Progenitor cell of endocrine pancreas (in vitro differentiated cells): Measurements from ENCODE around the gene TBX4. TPM values are rescaled to one million over a fixed set of nuclear protein-coding genes. Genes with fewer than 3 reads are reported as not detected.
"Not testable (repeated sequence)": the region's sequence is repeated elsewhere in the genome, so short reads cannot be mapped to it uniquely, and the experiment has no call there.

Source experiments
- DNase-seq: peaks from one replicate; pipeline ENCODE4 v3.0.0; 2021; ENCODE audit warnings: low spot score; ENCODE audit not compliant: unreplicated experiment
- H3K27ac Mint-ChIP-seq: 2 replicates; pipeline ENCODE4 v1.8.0; 2021; ENCODE audit warnings: mild to moderate bottlenecking, moderate library complexity, mixed read lengths
- H3K27me3 Mint-ChIP-seq: 2 replicates; pipeline ENCODE4 v1.8.0; 2021; ENCODE audit warnings: mixed read lengths
- H3K36me3 Mint-ChIP-seq: 2 replicates; pipeline ENCODE4 v1.8.0; 2022; ENCODE audit warnings: mixed read lengths; ENCODE audit not compliant: insufficient read depth
- H3K4me1 Mint-ChIP-seq: 2 replicates; pipeline ENCODE4 v1.8.0; 2021; ENCODE audit warnings: low read depth, mixed read lengths
- H3K4me3 Mint-ChIP-seq: 2 replicates; pipeline ENCODE4 v1.8.0; 2021; ENCODE audit warnings: low read depth, mild to moderate bottlenecking, moderate library complexity, mixed read lengths
- H3K9me3 Mint-ChIP-seq: 2 replicates; pipeline ENCODE4 v1.8.0; 2021; ENCODE audit warnings: low read depth, mixed read lengths
- total RNA-seq: library from RNA; stranded (reverse); gene quantifications from 2 replicates; pipeline ENCODE4 v1.2.1, GENCODE V29; 2021
- TF ChIP-seq, protein P1 (sequence below): fragments of 200-600 bp; sonication (generic); IDR thresholded peaks from one replicate; pipeline ENCODE4 v1.5.0; 2021; ENCODE audit warnings: antibody characterized with exemption, mild to moderate bottlenecking; ENCODE audit not compliant: unreplicated experiment

The TBX4 gene
- total RNA-seq, 1 donor from 2014 or later = not detected

DNA sequence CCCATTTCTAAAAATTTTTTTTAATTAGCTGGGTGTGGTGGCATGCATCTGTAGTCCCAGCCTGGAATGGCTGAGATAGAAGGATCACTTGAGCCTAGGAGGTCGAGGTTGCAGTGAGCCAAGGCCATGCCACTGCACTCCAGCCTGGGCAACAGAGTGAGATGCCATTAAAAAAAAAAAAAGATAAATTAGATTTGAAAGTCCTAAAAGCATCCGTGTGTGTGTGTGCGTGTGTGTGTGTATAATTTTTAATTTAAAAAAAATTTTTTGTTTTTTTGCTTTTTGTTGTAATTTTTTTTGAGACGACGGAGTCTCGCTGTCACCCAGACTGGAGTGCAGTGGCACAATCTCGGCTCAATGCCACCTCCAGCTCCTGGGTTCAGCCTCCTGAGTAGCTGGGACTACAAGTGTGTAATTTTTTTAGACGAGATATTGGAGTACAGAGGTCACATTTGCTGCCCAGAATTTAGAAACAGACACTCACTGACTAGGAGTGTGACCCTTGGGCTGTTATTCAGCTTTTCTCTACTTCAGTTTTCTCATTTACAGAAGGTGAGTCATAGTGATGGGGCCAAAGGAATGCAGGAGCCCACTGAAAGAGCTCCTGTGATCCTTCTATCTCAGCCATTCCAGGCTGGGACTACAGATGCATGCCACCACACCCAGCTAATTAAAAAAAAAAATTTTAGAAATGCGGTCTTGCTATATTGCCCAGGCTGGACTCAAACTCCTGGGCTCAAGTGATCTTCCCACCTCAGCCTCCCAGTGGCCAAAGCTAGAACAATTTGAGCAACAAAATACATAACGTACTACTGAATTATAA is 25.5 kb upstream of the TBX4 start:
- Mint-ChIP-seq H3K4me1 (no peaks in the 10 kb centered on the region), H3K36me3 (no peaks in the 10 kb centered on the region), H3K9me3 (no peaks in the 10 kb centered on the region), H3K4me3 (no peak overlapping the region), H3K27me3 (peaks cover 41% of the 10 kb centered on the region), H3K27ac (no peak overlapping the region)
- TF ChIP-seq, protein P1, sequence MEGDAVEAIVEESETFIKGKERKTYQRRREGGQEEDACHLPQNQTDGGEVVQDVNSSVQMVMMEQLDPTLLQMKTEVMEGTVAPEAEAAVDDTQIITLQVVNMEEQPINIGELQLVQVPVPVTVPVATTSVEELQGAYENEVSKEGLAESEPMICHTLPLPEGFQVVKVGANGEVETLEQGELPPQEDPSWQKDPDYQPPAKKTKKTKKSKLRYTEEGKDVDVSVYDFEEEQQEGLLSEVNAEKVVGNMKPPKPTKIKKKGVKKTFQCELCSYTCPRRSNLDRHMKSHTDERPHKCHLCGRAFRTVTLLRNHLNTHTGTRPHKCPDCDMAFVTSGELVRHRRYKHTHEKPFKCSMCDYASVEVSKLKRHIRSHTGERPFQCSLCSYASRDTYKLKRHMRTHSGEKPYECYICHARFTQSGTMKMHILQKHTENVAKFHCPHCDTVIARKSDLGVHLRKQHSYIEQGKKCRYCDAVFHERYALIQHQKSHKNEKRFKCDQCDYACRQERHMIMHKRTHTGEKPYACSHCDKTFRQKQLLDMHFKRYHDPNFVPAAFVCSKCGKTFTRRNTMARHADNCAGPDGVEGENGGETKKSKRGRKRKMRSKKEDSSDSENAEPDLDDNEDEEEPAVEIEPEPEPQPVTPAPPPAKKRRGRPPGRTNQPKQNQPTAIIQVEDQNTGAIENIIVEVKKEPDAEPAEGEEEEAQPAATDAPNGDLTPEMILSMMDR = peak; percentile 9
- no peak for DNase-seq

DNA sequence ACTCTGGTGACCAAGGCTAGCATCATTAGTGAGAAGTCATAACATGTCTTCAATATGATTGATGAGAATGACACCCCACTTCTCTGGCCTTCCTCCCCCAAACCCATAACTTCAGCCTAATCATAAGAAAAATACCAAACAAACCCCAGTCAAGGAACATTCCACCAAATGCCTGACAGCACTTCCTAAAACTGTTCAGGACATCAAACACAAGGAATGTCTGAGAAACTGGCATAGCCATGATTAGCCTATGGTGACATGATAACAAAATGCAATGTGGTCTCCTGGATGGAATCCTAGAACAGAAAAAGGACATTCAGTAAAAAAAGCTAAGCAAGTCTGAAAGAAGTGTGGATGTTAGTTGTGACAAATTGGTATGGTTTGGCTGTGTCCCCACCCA is 24.7 kb upstream of the TBX4 start:
- Mint-ChIP-seq H3K27ac (no peak overlapping the region), H3K27me3 (peaks cover 32% of the 10 kb centered on the region), H3K4me3 (no peak overlapping the region), H3K36me3 (no peaks in the 10 kb centered on the region), H3K9me3 (no peaks in the 10 kb centered on the region), H3K4me1 (no peaks in the 10 kb centered on the region)
- no peak for DNase-seq
- TF ChIP-seq, protein P1 = no peak

DNA sequence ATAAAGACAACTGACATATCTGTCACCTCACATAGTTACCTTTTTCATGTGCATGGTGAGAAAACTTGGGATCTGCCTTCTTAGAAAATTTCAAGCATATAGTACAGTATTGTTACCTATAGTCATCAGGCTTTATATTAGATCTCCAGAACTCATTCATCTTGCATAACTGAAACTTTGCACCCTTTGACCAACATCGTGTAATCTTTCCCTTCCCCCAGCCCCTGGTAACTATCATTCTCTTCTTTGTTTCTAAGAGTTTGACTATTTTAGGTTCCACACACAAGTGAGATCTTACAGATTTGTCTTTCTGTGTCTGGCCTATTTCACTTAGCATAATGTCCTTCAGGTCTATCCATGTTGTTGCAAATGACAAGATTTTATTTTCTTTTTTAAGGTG is 22.9 kb upstream of the TBX4 start:
- H3K9me3 Mint-ChIP-seq = peaks cover 1% of the 10 kb centered on the region
- H3K36me3 Mint-ChIP-seq = no peaks in the 10 kb centered on the region
- DNase-seq = no peak
- H3K4me3 Mint-ChIP-seq = no peak overlapping the region
- TF ChIP-seq, protein P1 = no peak
- H3K27me3 Mint-ChIP-seq = peaks cover 29% of the 10 kb centered on the region
- no peak overlapping the region for H3K27ac Mint-ChIP-seq
- H3K4me1 Mint-ChIP-seq = no peaks in the 10 kb centered on the region

DNA sequence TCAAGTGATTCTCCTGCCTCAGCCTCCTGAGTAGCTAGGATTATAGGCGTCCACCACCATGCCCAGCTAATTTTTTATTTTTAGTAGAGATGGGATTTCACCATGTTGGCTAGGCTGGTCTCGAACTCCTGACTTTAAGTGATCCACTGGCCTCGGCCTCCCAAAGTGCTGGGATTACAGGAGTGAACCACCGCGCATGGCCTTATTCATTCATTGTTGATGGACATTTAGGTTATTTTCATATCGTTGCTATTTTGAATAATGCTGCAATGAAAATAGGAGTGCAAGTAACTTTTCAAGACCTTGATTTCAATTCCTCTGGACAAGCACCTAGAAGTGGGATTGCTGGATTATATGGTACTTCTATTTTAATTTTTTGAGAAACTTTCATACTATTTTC is 22.4 kb upstream of the TBX4 start:
- not testable (repeated sequence) for H3K9me3 Mint-ChIP-seq, H3K36me3 Mint-ChIP-seq, H3K4me1 Mint-ChIP-seq, H3K4me3 Mint-ChIP-seq, H3K27ac Mint-ChIP-seq, DNase-seq
- peaks cover 25% of the 10 kb centered on the region for H3K27me3 Mint-ChIP-seq

DNA sequence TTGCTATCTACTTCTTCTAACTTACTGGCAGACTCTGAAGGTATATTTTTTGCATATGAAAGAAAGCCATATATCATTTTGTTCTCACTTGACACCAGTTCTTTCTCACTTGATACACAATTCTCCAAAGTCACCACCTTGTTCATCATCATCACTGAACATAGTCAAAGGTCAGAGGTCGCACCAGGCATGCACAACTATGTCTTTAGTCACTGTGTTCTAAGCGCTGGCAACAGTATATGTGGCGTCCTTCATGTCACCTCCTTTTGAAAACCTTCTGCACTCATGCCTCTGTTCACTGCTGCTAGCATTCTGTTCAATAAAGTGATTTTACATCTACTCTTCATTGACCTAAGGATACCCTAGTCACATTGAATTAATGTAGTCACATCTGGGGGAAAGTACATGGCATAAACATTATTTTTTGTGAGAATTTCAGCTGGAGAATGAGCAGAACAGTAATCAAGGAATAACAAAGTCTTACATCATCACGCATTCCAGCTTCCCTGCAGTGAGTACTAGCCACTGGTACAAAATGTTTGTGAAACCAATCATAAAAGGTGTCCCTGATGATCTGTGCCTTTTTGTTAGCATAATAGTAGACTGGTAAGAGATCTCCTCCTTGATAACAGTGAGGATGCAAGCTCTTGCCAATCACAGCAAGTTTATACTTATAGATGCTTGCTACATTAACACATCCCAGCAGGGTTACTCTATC is 20.5 kb upstream of the TBX4 start:
- H3K27me3 Mint-ChIP-seq = peaks cover 22% of the 10 kb centered on the region
- H3K4me3 Mint-ChIP-seq = no peak overlapping the region
- H3K9me3 Mint-ChIP-seq = peaks cover 12% of the 10 kb centered on the region
- no peaks in the 10 kb centered on the region for H3K4me1 Mint-ChIP-seq
- no peak for DNase-seq
- H3K36me3 Mint-ChIP-seq = no peaks in the 10 kb centered on the region
- H3K27ac Mint-ChIP-seq = no peak overlapping the region
- TF ChIP-seq, protein P1 = no peak

DNA sequence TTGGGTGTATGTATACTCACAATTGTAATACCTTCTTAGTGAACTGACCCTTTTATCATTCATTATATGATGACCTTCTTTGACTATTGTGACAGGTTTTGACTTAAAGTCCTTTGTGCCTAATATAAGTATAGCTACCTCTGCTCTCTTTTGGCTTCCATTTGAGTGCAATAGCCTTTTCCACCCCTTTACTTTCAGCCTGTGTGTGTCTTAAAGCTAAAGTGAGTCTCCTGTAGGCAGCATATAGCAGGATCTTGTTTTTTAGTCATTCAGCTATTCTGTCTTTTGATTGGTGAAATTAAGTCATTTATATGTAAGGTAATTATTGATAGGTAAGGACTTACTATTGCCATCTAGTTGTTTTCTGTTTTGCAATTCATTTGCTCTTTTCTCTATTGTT is 15.9 kb upstream of the TBX4 start:
- Mint-ChIP-seq H3K27me3 (peaks cover 33% of the 10 kb centered on the region), H3K4me1 (no peaks in the 10 kb centered on the region), H3K9me3 (peaks cover 18% of the 10 kb centered on the region), H3K27ac (no peak overlapping the region), H3K4me3 (no peak overlapping the region), H3K36me3 (no peaks in the 10 kb centered on the region)
- TF ChIP-seq, protein P1 = no peak
- no peak for DNase-seq
